ENCODE measurements around the gene ZMYM4.

DNA sequence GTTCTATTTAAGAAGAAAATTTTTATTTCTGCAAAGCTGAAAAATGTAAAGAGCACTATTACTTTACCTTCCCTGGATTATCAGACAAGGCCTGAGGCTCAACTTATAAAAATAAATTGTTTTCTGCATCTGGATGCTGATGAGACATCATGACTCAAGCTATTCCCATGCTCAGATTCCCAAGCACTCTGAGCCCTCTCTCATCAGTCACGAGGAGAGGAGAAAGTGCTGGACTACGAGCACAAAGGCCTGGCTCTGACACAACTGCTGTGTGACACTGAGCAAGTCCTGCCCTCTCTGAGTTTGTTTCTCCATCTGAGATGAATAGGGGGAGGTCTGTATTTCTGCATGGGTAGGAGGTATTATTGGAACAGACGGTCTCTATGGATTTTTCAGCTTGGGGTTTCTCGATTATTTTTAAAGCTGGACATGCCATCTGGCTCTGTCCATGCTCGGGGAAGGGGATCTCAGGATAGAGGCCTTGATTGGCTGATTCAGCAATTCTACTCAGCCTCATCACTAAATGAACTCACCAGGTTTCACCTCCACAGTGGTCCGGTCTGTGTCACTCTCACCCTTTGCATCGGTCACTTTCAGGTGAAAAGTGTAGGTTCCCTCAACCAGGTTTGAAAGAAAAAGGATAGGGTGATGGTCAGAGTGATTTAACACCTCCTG lies 181.0 kb downstream of the ZMYM4 start:
- TF ChIP-seq, protein P1, sequence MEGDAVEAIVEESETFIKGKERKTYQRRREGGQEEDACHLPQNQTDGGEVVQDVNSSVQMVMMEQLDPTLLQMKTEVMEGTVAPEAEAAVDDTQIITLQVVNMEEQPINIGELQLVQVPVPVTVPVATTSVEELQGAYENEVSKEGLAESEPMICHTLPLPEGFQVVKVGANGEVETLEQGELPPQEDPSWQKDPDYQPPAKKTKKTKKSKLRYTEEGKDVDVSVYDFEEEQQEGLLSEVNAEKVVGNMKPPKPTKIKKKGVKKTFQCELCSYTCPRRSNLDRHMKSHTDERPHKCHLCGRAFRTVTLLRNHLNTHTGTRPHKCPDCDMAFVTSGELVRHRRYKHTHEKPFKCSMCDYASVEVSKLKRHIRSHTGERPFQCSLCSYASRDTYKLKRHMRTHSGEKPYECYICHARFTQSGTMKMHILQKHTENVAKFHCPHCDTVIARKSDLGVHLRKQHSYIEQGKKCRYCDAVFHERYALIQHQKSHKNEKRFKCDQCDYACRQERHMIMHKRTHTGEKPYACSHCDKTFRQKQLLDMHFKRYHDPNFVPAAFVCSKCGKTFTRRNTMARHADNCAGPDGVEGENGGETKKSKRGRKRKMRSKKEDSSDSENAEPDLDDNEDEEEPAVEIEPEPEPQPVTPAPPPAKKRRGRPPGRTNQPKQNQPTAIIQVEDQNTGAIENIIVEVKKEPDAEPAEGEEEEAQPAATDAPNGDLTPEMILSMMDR (IDR thresholded peaks at IDR 0.05): no peak
- TF ChIP-seq POLR2A (IDR thresholded peaks at IDR 0.05): no peak
